ENCODE measurements around the gene NKX2-4. TPM values are rescaled to one million over a fixed set of nuclear protein-coding genes. Genes with fewer than 3 reads are reported as not detected.

Gene NKX2-4
- total and polyA plus RNA-seq, 2 of the 13 experiments (the other 11 are each of a cell fraction or from before 2014, with no cell fraction given): not detected

GRCh38 chr20:21364413-21364812 is 32.9 kb downstream of the NKX2-4 start:
- Histone ChIP-seq H3K79me2 (ENCODE audit: insufficient read depth, low read length) (no peaks in the 10 kb centered on the region), H3K4me1 (ENCODE audit: insufficient read depth, low read length) (peaks cover 23% of the 10 kb centered on the region), H3K4me3 (replicated peaks in 1 of 3; ENCODE audit: insufficient read depth in 1 of 3, low read depth in 2 of 3, low read length in 3 of 3) (no peak overlapping the region), H2AFZ (ENCODE audit: low read length) (no peak overlapping the region), H3K9me3 (ENCODE audit: low read length) (no peaks in the 10 kb centered on the region), H3K9ac (ENCODE audit: insufficient read depth, low read depth, low read length) (no peak overlapping the region), H3K27me3 (ENCODE audit: control insufficient read depth in 1 of 2, insufficient read depth in 2 of 2, low read length in 2 of 2) (no peaks in the 10 kb centered on the region), H3K27ac (ENCODE audit: extremely low read length, insufficient read depth, low read length) (peak overlapping the region; percentile 4), H3K36me3 (replicated peaks in 1 of 2; ENCODE audit: control insufficient read depth in 1 of 2, insufficient read depth in 2 of 2, low read length in 2 of 2) (peaks cover 20 to 68% of the 10 kb centered on the region in 2 experiments), H3K4me2 (ENCODE audit: low read depth, low read length) (no peak overlapping the region), H4K20me1 (ENCODE audit: insufficient read depth, low read length) (no peaks in the 10 kb centered on the region)
- CTCF ChIA-PET (ENCODE audit: low intra/inter-chr PET ratio, low total read pairs): no interaction called here
- POLR2A ChIA-PET: interaction anchor here (0.6 to 1.6 kb wide), 3 partner anchors 23 to 64 kb away, joined by 3 to 10 read pairs (median 3); partner anchors contain the start of gene XRN2
- ATAC-seq: peak; percentile 85
- peak; percentile 73 for DNase-seq (ENCODE audit: low spot score)
- in situ Hi-C loops (cut with HindIII; ENCODE audit: extremely low pct_ligation_motif_present, low pct_unique_long_range_greater_than_20kb): no loop called here
- FAIRE-seq: no peak
- intact Hi-C loops (cut with micrococcal nuclease; ENCODE audit: unreplicated experiment): no loop called here
- BruUV-seq (replicated peaks): no TSS peak
- 64% methylated on average over 6 of the region's 6 CpGs for WGBS (ENCODE audit: low lambda C conversion rate)
- TF ChIP-seq RXRB (CRISPR knock-in tag; IDR thresholded peaks at IDR 0.05; ENCODE audit: borderline replicate concordance) (0 out of 2 replicates have a peak, but pooled peaks have one; percentile 22), HOXA3 (CRISPR knock-in tag; IDR thresholded peaks at IDR 0.05) (peak; percentile 26; the same call in 1 of the 2 replicates), RELA (CRISPR knock-in tag; IDR thresholded peaks at IDR 0.05) (0 out of 2 replicates have a peak, but pooled peaks have one; percentile 49), HDAC1 (CRISPR knock-in tag; IDR thresholded peaks at IDR 0.05) (peak; percentile 41; the same call in 1 of the 2 replicates), ZHX1 (CRISPR knock-in tag; IDR thresholded peaks at IDR 0.05; ENCODE audit: low read depth) (no peak), ZNF644 (CRISPR knock-in tag; IDR thresholded peaks at IDR 0.05; ENCODE audit: low read depth) (peak; percentile 74), HNF4A (CRISPR knock-in tag; IDR thresholded peaks at IDR 0.05) (peak; percentile 86), CEBPZ (IDR thresholded peaks at IDR 0.05; ENCODE audit: low read length) (no peak), PAXIP1 (CRISPR knock-in tag; conservative IDR thresholded peaks at IDR 0.05) (peak; percentile 45), SOX6 (IDR thresholded peaks at IDR 0.05) (no peak), SOX6 (CRISPR knock-in tag; IDR thresholded peaks at IDR 0.05) (0 out of 2 replicates have a peak, but pooled peaks have one; percentile 15), HOXD1 (CRISPR knock-in tag; IDR thresholded peaks at IDR 0.05) (no peak), HMGXB4 (CRISPR knock-in tag; IDR thresholded peaks at IDR 0.05; ENCODE audit: borderline replicate concordance in 1 of 2, low read depth in 1 of 2) (no peak)

Measured in HepG2 (cell line).